Activated CD4-positive, alpha-beta T cell treated with anti-CD3 and anti-CD28 coated beads for 36 hours (primary cell): ENCODE results near the gene STARD10. TPM values are rescaled to one million over a fixed set of nuclear protein-coding genes. Genes with fewer than 3 reads are reported as not detected.

Experiments used
- ATAC-seq: fragments of 200-7000 bp; cut with Tn5 transposase; one replicate; pipeline ENCODE4 v1.10.0; 2021; ENCODE audit warnings: mild to moderate bottlenecking, moderate library complexity
- CTCF ChIA-PET: fragments of 350-600 bp; sonication (Branson Sonifier 250); formaldehyde crosslinking; loops from one replicate; lab custom pipeline; 2021; ENCODE audit warnings: antibody characterized with exemption; lab: Charles Lee
- POLR2A ChIA-PET: fragments of 350-600 bp; sonication (Branson Sonifier 250); formaldehyde crosslinking; loops from one replicate; lab custom pipeline; 2021; ENCODE audit warnings: antibody characterized with exemption, inconsistent platforms; lab: Charles Lee
- DNase-seq: peaks from one replicate; pipeline ENCODE4 v3.0.0-alpha.2; 2020
- H3K27ac Mint-ChIP-seq: one replicate; pipeline ENCODE4 v1.8.0; 2021; ENCODE audit warnings: mixed read lengths
- H3K27me3 Mint-ChIP-seq: one replicate; pipeline ENCODE4 v1.8.0; 2021; ENCODE audit warnings: mixed read lengths
- H3K36me3 Mint-ChIP-seq: one replicate; pipeline ENCODE4 v1.8.0; 2021; ENCODE audit warnings: low read depth, mixed read lengths
- H3K4me1 Mint-ChIP-seq: one replicate; pipeline ENCODE4 v1.8.0; 2021; ENCODE audit warnings: mixed read lengths
- H3K4me3 Mint-ChIP-seq: one replicate; pipeline ENCODE4 v1.8.0; 2021; ENCODE audit warnings: mild to moderate bottlenecking, moderate library complexity, mixed read lengths
- H3K9me3 Mint-ChIP-seq: one replicate; pipeline ENCODE4 v1.8.0; 2021; ENCODE audit warnings: low read depth, mixed read lengths
- intact Hi-C, 2 experiments: fragments of 100-400 bp; cut with DNase I in 1 of 2; cut with micrococcal nuclease in 1 of 2; formaldehyde crosslinking; loops; one replicate each; pipeline versions ENCODE4 v1.14.2 to v1.15.1; 2022 to 2024; cut with DNase I, micrococcal nuclease
- total RNA-seq, 2 experiments: library from RNA; stranded (reverse); gene quantifications; one replicate each; pipeline ENCODE4 v1.2.3, GENCODE V29; 2021

The STARD10 gene
- total RNA-seq, 2 experiments from 2014 or later: 8.3 to 12.9 TPM

- Mint-ChIP-seq H3K4me1 (peaks cover 43% of the 10 kb centered on the region), H3K9me3 (no peaks in the 10 kb centered on the region), H3K36me3 (peaks cover 9% of the 10 kb centered on the region), H3K27me3 (no peaks in the 10 kb centered on the region), H3K27ac (peak overlapping the region; percentile 75), H3K4me3 (no peak overlapping the region)
- ChIA-PET POLR2A (interaction anchor here (1.8 to 2.0 kb wide), 2 partner anchors 71 to 90 kb away, joined by 5 to 7 read pairs; partner anchors contain the start of gene STARD10), CTCF (interaction anchor here (1.3 to 5.0 kb wide), 6 partner anchors 39 to 455 kb away, joined by 4 to 60 read pairs (median 9); partner anchors contain the start of gene STARD10)
- intact Hi-C loops: loop anchor here (2.0 to 10.0 kb wide), 3 partner anchors 89 to 521 kb away; partner anchors contain the start of gene FCHSD2 (in 2 of the 2)
- DNase-seq (no peak), ATAC-seq (no peak)
Measured at GRCh38 chr11:72723508-72723907, 70.3 kb downstream of the STARD10 start.

GRCh38 chr11:72722050-72722748, 71.6 kb downstream of the STARD10 start:
- ATAC-seq: peak; percentile 91
- Mint-ChIP-seq H3K4me1 (peaks cover 48% of the 10 kb centered on the region), H3K27me3 (no peaks in the 10 kb centered on the region), H3K4me3 (peak overlapping the region; percentile 92), H3K36me3 (peaks cover 12% of the 10 kb centered on the region), H3K27ac (peak overlapping the region; percentile 96), H3K9me3 (no peaks in the 10 kb centered on the region)
- POLR2A ChIA-PET: interaction anchor here (0.6 to 2.0 kb wide), 4 partner anchors 53 to 419 kb away, joined by 3 to 7 read pairs (median 4); partner anchors contain the start of gene STARD10
- CTCF ChIA-PET: interaction anchor here (0.6 to 5.0 kb wide), 12 partner anchors 10 to 457 kb away, joined by 3 to 60 read pairs (median 4); partner anchors contain the start of gene STARD10
- peak; percentile 89 for DNase-seq
- intact Hi-C loops: loop anchor here (1.0 to 10.0 kb wide), 7 partner anchors 14 to 523 kb away; partner anchors contain the start of genes ARAP1 (in 2 of the 2), FCHSD2 (in 2 of the 2) and ATG16L2 (in 1 of the 2)

- H3K27ac Mint-ChIP-seq: peak overlapping the region; percentile 96
- H3K4me3 Mint-ChIP-seq: peak overlapping the region; percentile 92
- H3K36me3 Mint-ChIP-seq: peaks cover 12% of the 10 kb centered on the region
- ChIA-PET CTCF (interaction anchor here (0.6 to 5.0 kb wide), 8 partner anchors 10 to 91 kb away, joined by 3 to 60 read pairs (median 4); partner anchors contain the start of gene STARD10), POLR2A (interaction anchor here (0.6 to 2.0 kb wide), 4 partner anchors 54 to 420 kb away, joined by 3 to 7 read pairs (median 4); partner anchors contain the start of gene STARD10)
- intact Hi-C loops: loop anchor here (1.0 to 10.0 kb wide), 7 partner anchors 15 to 523 kb away; partner anchors contain the start of genes ARAP1 (in 2 of the 2), FCHSD2 (in 2 of the 2) and ATG16L2 (in 1 of the 2)
- peak; percentile 27 for ATAC-seq
- H3K27me3 Mint-ChIP-seq: no peaks in the 10 kb centered on the region
- H3K9me3 Mint-ChIP-seq: no peaks in the 10 kb centered on the region
- DNase-seq: peak; percentile 71
- peaks cover 51% of the 10 kb centered on the region for H3K4me1 Mint-ChIP-seq
Measured at GRCh38 chr11:72721689-72722049, 72.2 kb downstream of the STARD10 start.

GRCh38 chr11:72721276-72721675, 72.6 kb downstream of the STARD10 start:
- Mint-ChIP-seq H3K4me1 (peaks cover 52% of the 10 kb centered on the region), H3K9me3 (no peaks in the 10 kb centered on the region), H3K27me3 (no peaks in the 10 kb centered on the region), H3K27ac (peak overlapping the region; percentile 96), H3K36me3 (peaks cover 12% of the 10 kb centered on the region), H3K4me3 (peak overlapping the region; percentile 92)
- ChIA-PET CTCF (interaction anchor here (0.6 to 2.5 kb wide), 2 partner anchors 10 to 92 kb away, joined by 3 to 16 read pairs; no protein-coding TSS in a partner anchor), POLR2A (no interaction called here)
- ATAC-seq (no peak), DNase-seq (no peak)
- intact Hi-C loops: loop anchor here (10.0 kb wide), 2 partner anchors 424 to 524 kb away; partner anchors contain the start of gene FCHSD2 (in 2 of the 2)

DNA sequence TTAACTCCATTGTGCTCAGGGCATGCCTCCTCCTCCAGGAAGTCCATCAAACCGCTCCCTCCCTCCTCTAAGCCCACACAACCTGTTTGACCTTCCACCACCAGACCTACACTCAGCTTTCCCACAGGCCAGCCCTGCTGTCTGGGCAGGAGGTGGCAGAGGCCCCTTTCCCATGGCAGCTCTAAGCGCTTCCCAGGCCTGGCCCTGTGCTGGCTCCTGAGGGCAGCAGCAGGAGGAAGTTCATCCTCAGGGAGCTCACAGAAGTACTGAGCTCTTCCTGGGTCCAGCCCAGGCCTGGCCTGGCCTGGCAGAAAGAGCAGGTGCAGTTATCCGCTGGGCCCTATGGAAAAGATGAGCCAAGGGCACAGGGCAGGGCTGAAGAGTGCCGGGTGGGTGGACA, 73.1 kb downstream of the STARD10 start:
- DNase-seq (no peak), ATAC-seq (no peak)
- Mint-ChIP-seq H3K27me3 (no peaks in the 10 kb centered on the region), H3K36me3 (peaks cover 12% of the 10 kb centered on the region), H3K9me3 (no peaks in the 10 kb centered on the region), H3K4me3 (peak overlapping the region; percentile 92), H3K4me1 (peaks cover 56% of the 10 kb centered on the region), H3K27ac (peak overlapping the region; percentile 96)
- intact Hi-C loops: loop anchor here (10.0 kb wide), 2 partner anchors 424 to 524 kb away; partner anchors contain the start of gene FCHSD2 (in 2 of the 2)
- CTCF ChIA-PET: interaction anchor here (1.0 kb wide), 1 partner anchor 8 kb away, joined by 3 read pairs; no protein-coding TSS in a partner anchor
- POLR2A ChIA-PET: interaction anchor here (1.0 to 1.1 kb wide), 2 partner anchors 92 to 422 kb away, joined by 3 to 5 read pairs; partner anchors contain the start of gene FCHSD2

- CTCF ChIA-PET: interaction anchor here (0.5 to 1.0 kb wide), 4 partner anchors 9 to 181 kb away, joined by 3 read pairs; no protein-coding TSS in a partner anchor
- ATAC-seq (no peak), DNase-seq (no peak)
- H3K27me3 Mint-ChIP-seq: no peaks in the 10 kb centered on the region
- intact Hi-C loops: loop anchor here (10.0 kb wide), 2 partner anchors 425 to 525 kb away; partner anchors contain the start of gene FCHSD2 (in 2 of the 2)
- no peaks in the 10 kb centered on the region for H3K9me3 Mint-ChIP-seq
- H3K27ac Mint-ChIP-seq: peak overlapping the region; percentile 96
- peak overlapping the region; percentile 92 for H3K4me3 Mint-ChIP-seq
- peaks cover 53% of the 10 kb centered on the region for H3K4me1 Mint-ChIP-seq
- peaks cover 12% of the 10 kb centered on the region for H3K36me3 Mint-ChIP-seq
- POLR2A ChIA-PET: interaction anchor here (1.0 to 1.1 kb wide), 2 partner anchors 93 to 422 kb away, joined by 3 to 5 read pairs; partner anchors contain the start of gene FCHSD2
Measured at GRCh38 chr11:72720047-72720446, 73.8 kb downstream of the STARD10 start.

GRCh38 chr11:72719551-72719950, 74.3 kb downstream of the STARD10 start:
- H3K36me3 Mint-ChIP-seq: peaks cover 12% of the 10 kb centered on the region
- intact Hi-C loops: no loop called here
- ATAC-seq (no peak), DNase-seq (no peak)
- peaks cover 49% of the 10 kb centered on the region for H3K4me1 Mint-ChIP-seq
- no peaks in the 10 kb centered on the region for H3K27me3 Mint-ChIP-seq
- ChIA-PET CTCF (interaction anchor here (0.5 to 0.9 kb wide), 3 partner anchors 113 to 181 kb away, joined by 3 read pairs; no protein-coding TSS in a partner anchor), POLR2A (interaction anchor here (1.1 kb wide), 1 partner anchor 423 kb away, joined by 5 read pairs; the partner anchor contains the start of gene FCHSD2)
- H3K9me3 Mint-ChIP-seq: no peaks in the 10 kb centered on the region
- H3K4me3 Mint-ChIP-seq: peak overlapping the region; percentile 92
- H3K27ac Mint-ChIP-seq: peak overlapping the region; percentile 96

DNA sequence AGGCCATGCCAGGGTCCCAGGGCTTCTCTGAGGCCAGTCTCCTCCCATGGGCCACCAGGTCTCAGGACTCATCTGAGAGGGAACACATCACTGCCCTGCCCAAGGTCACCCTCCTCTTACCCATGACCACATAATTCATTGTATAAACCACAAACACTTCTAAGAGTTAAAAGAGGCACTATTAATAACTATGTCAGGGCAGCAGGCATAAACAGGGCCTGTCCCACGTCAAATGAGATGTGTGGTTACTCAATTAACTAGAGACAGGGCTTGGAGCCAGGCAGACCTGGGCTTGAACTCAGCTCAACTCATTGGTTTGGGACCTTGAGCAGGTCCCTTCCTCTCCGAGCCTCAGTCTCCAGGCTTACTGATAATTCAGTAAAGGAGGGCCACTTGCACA, 74.7 kb downstream of the STARD10 start:
- H3K27ac Mint-ChIP-seq: no peak overlapping the region
- H3K4me3 Mint-ChIP-seq: no peak overlapping the region
- no peaks in the 10 kb centered on the region for H3K9me3 Mint-ChIP-seq
- ATAC-seq: no peak
- no peaks in the 10 kb centered on the region for H3K27me3 Mint-ChIP-seq
- H3K36me3 Mint-ChIP-seq: peaks cover 12% of the 10 kb centered on the region
- CTCF ChIA-PET: interaction anchor here (0.6 kb wide), 1 partner anchor 128 kb away, joined by 3 read pairs; no protein-coding TSS in a partner anchor
- DNase-seq: no peak
- intact Hi-C loops: no loop called here
- POLR2A ChIA-PET: no interaction called here
- peaks cover 49% of the 10 kb centered on the region for H3K4me1 Mint-ChIP-seq

GRCh38 chr11:72718101-72718501, 75.7 kb downstream of the STARD10 start:
- DNase-seq: no peak
- CTCF ChIA-PET: interaction anchor here (0.6 to 1.5 kb wide), 3 partner anchors 114 to 1097 kb away, joined by 3 to 4 read pairs (median 3); no protein-coding TSS in a partner anchor
- Mint-ChIP-seq H3K9me3 (no peaks in the 10 kb centered on the region), H3K27me3 (no peaks in the 10 kb centered on the region), H3K4me1 (peaks cover 44% of the 10 kb centered on the region), H3K27ac (peak overlapping the region; percentile 4), H3K4me3 (no peak overlapping the region), H3K36me3 (peaks cover 12% of the 10 kb centered on the region)
- intact Hi-C loops: no loop called here
- no peak for ATAC-seq
- POLR2A ChIA-PET: no interaction called here

DNA sequence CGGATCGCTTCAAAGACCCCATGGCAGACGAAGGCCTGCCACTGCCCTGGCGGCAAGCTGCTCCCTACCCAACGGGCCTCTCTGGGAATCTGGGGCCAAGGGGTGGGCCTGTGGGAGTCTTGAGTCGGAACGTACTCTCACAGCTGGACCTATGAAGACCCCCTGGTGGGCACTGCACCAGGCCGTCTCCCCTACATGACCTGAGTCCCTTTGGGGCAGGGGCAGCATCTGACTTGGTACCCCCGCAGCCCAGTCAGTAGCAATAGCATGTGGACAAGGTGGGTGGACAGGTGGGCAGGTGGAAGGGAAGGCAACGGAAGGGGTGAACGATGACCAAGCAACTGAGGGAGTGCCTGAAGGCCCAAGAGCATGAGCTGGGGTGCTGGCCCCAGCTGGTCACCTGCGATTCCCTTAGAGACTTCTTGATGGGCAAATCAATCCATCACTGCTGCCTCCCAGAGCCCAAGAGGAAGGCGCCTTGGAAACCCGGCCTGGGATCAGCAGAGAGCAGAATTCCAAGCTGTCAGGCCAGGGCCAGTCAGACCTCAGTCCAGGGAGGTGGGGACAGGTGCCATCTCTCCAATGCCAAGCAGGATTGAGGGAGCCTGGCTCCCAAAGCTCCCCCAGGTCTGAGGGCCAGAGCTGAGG, 76.9 kb downstream of the STARD10 start:
- H3K27me3 Mint-ChIP-seq: no peaks in the 10 kb centered on the region
- ATAC-seq (no peak), DNase-seq (no peak)
- H3K27ac Mint-ChIP-seq: no peak overlapping the region
- no peak overlapping the region for H3K4me3 Mint-ChIP-seq
- H3K4me1 Mint-ChIP-seq: peaks cover 42% of the 10 kb centered on the region
- ChIA-PET CTCF (interaction anchor here (0.6 to 1.9 kb wide), 8 partner anchors 8 to 468 kb away, joined by 3 to 6 read pairs (median 3); no protein-coding TSS in a partner anchor), POLR2A (interaction anchor here (0.6 kb wide), 1 partner anchor 8 kb away, joined by 5 read pairs; no protein-coding TSS in a partner anchor)
- H3K9me3 Mint-ChIP-seq: no peaks in the 10 kb centered on the region
- intact Hi-C loops: no loop called here
- peaks cover 10% of the 10 kb centered on the region for H3K36me3 Mint-ChIP-seq
